GM20431 (cell line): Measurements from ENCODE around the gene CFAP97D1.
"Not testable (repeated sequence)": the region's sequence is repeated elsewhere in the genome, so short reads cannot be mapped to it uniquely, and the experiment has no call there.

Source experiments
- in situ Hi-C: fragments of 300-500 bp; cut with MseI, MboI; formaldehyde crosslinking; loops from one replicate; pipeline ENCODE4 v1.15.0; 2020; ENCODE audit warnings: low sequenced_read_pairs; ENCODE audit not compliant: unreplicated experiment

CFAP97D1 gene

DNA sequence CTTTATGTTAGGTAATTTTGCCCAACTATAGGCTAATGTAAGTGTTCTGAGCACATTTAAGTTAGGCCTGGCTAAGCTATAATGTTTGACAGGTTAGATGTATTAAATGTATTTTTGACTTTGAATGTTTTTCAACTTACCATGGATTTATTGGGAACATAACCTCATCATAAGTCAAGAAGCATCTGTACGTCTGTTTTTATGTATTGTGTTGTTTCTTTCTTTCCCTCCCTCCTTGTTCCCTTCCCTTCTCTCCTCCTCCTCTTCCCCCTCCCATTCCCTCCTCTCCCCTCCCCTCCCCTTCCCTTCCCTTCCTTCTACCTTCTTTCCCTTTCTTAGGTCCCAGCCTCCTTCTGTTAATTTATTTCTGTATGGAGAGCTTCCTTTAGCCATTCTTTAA is 9.2 kb downstream of the CFAP97D1 start:
- in situ Hi-C loops = no loop called here

DNA sequence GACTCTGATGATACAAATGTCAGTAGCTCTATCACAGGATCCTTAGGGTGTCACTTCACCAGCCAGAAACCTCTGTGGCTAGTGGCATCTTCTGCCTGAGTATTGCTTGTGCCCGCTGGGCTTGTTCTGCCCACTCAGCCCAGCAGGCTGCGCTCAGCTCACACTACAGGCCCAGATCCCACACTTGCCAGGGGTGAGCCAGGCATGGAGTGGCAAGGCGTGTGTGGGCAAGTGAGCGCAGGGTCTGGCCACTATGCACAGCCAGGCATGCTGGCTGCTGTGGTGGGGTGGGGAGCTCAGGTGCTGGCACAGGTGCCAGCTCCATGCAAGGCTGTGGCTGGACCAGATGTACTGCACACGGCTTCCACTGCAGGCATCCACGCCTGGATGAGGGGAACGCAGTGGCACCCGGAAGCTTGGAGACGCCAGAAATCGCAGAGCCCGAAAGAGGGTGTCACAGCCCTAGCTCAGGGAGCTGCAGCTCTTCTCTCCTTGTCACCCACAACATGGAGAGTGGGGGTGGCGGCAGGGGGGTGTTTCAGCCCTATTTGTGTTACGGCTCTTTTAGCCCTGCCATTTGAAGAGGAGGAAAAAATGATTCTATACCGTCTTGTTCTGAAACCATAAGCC is 10.2 kb downstream of the CFAP97D1 start:
- in situ Hi-C loops = no loop called here

DNA sequence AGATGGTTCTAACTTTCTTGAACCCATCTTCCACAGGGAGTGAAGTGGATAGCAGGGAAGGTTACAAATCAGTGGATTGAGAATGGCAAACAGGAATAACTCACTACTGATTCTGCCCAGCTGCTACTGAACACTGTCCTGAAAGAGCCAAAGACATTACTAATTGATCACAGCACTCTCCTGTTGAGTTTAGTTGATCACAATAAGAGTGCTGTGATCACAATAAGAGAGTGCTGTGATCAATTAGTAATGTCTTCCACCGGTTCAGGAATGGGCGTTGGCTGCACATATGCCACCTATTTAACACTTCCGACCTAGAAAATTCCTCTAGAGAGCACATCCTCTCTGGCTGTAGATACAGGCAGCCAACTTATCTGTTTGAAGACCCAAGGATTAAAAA is 11.4 kb downstream of the CFAP97D1 start:
- in situ Hi-C loops = no loop called here

DNA sequence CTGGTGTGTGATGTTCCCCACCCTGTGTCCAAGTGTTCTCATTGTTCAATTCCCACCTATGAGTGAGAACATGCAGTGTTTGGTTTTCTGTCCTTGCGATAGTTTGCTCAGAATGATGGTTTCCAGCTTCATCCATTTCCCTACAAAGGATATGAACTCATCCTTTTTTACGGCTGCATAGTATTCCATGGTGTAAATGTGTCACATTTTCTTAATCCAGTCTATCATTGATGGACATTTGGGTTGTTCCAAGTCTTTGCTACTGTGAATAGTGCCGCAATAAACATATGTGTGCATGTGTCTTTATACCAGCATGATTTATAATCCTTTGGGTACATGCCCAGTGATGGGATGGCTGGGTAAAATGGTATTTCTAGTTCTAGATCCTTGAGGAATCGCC is 12.4 kb downstream of the CFAP97D1 start:
- in situ Hi-C loops = not testable (repeated sequence)

DNA sequence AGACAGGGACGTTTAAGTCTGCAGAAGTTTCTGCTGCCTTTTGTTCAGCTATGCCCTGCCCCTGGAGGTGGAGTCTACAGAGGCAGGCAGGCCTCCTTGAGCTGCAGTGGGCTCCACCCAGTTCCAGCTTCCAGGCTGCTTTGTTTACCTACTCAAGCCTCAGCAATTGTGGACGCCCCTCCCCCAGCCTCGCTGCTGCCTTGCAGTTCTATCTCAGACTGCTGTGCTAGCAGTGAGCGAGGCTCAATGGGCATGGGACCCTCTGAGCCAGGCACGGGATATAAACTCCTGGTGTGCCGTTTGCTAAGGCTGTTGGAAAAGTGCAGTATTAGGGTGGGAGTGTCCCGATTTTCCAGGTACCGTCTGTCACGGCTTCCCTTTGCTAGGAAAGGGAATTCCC is 17.8 kb downstream of the CFAP97D1 start:
- in situ Hi-C loops = not testable (repeated sequence)

DNA sequence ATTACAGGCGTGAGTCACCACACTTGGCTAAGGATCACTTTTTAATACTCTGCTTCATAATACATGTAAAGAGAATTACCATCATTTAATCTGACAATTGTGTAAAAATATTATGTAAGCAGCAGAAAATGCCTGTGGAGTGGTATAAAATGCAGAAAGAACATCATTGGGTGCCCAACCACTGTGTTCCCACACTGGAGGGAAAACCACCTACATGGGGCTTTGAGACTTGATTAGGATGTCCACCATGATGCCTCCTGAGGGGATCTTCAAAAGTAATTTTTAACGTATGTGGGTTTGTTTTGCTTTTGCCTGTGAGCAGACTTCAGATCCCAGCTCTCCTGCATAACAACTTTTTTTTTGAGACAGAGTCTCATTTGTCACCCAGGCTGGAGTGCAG is 18.8 kb downstream of the CFAP97D1 start:
- in situ Hi-C loops = no loop called here

DNA sequence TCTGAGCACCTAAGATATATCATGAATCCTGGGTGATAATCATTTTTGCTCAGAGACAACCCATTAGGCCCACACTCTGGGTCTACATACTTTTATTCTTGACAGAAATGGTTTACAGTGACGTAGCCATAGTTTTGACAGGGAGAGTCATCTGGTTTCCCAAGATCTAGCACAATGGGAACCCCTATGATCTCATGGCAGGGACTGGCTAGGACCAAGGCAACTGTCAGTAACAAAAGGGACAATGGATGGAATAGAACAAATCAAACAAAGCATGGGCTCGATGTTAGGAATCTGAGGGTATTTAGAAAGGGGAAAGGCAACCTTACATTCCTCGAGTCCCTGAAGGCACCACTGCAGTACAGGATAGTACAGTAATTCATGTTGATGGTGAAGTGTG is 20.5 kb downstream of the CFAP97D1 start:
- in situ Hi-C loops = no loop called here

DNA sequence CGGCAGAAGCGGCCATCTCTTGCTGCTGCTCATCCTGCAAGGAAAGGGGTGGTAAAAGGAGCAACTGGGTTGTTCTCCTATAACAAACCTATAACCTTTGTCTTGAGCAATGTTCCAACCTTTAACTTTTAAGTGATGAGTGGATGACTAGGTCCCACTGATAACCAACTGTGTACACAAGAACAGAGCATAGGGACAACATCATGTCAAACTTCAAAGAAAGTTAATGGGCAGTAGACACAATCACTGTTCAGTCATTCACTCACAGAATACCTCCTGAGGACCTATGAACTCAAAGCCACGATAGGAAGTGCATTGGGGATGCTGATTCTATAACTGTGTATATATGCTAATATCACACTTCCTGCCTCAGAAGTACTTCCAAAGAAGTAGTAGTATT is 21.6 kb downstream of the CFAP97D1 start:
- in situ Hi-C loops = no loop called here

DNA sequence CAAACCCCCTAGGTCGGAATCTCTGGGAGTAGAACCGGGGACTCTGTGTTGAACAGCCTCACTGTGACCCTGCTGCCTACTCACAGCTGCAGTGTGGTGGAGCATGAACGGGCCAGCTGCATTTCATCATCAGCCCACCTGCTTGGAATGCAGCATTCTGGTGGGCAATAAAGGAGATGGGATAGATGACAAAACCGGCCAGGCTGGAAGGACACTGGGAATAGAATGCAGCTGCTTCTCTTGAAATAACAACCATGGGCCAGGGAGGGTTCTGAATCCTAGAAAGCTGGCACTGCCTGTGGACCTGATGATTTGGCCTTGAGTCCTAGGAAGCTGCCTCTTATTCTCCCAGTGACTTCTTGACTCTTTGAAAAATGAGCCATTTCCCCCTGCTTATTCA is 23.5 kb downstream of the CFAP97D1 start:
- in situ Hi-C loops = no loop called here

DNA sequence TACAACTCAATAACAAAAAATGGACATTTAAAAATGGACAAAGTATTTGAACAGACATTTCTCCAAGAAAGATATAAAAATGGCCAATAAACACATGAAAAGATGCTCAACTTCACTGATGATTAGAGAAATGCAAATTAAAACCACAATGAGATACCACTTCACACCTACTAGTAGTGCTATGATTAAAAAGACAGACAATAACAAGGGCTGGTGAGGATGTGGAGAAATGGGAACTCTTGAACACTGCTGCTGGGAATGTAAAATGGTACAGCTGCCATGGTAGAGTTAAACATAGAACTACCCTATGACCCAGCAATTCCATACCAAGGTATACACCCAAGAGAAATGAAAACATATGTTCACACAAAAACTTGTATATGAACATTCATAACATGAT is 24.9 kb downstream of the CFAP97D1 start:
- in situ Hi-C loops = no loop called here

DNA sequence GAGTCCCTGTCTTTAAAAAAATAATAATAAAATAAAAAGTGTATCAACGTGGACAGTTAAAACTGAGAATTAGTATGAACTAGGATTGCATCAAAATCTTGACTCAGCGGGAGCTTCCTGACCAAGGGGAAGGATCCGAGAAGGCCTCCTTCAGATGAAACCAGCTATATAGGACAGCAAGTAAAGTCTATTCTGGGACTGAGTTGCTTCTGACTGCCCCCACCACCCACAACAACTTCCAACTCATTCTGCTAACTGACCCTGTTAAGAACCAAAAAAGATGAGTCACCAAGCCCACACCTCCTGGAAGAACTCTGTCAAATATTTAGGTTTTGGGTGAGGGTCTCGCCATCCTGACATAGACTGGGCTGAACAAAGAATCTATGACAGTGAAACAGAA is 27.8 kb downstream of the CFAP97D1 start:
- in situ Hi-C loops = no loop called here

DNA sequence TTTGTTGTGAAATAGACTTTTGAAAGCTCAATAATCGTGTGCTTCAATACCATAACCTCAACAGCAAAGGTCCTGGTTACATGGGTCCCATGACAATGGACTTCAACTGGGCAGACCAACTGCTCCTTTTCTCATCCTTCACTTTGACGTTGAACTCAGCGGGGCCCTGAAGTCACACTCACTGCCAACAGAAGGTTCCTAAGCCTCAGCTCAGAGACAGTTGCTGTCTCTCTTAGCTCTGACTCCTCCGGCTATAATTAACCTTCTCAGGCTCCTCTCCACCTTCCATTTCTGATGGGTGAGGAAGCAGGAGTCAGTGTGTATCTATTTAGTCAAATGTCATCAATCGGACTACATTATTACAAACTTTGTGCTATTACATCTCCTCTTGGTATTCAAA is 28.9 kb downstream of the CFAP97D1 start:
- in situ Hi-C loops = no loop called here

DNA sequence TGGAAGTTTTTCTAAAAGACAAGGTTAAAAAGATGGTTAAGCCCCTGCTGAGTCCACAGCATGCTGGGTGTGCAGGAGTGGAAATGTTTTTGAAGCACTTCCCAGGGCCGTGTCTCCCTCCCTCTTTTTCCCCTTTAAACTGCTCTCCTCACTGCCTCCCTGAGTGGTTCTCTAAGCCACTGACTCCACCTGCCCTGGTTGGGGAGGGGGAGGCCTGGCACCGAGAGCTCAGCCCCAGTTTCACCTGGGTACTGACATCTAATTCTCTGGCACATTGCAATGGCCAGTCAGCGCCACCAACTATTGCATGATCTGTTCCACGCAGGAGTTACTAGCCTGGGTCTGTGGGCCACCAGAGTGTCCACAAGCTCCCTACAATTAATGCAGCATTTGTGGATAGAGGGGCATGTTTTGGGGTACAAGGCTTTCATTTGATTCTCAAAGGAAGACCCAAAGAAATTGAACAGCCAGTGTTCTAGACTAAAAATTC is 30.0 kb downstream of the CFAP97D1 start:
- in situ Hi-C loops = no loop called here

DNA sequence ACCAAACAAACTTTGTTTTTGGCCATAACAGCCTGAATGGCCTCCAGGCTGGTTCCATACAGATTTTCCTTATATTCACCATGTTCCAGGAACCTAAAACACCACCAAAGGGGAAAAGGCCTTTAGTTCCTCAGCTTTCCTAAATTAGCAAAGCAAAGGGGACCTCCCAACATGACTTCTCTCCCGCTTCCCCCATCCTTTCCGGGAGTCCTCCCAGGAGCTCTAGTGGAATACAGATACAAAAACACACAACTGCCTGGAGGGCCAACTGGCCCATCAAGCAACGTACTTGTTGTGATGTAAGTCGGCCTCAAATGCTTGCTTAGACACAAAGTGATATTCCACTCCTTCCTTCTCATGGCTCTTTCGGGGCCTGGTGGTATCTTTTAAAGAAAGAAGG is 30.6 kb downstream of the CFAP97D1 start:
- in situ Hi-C loops = no loop called here

DNA sequence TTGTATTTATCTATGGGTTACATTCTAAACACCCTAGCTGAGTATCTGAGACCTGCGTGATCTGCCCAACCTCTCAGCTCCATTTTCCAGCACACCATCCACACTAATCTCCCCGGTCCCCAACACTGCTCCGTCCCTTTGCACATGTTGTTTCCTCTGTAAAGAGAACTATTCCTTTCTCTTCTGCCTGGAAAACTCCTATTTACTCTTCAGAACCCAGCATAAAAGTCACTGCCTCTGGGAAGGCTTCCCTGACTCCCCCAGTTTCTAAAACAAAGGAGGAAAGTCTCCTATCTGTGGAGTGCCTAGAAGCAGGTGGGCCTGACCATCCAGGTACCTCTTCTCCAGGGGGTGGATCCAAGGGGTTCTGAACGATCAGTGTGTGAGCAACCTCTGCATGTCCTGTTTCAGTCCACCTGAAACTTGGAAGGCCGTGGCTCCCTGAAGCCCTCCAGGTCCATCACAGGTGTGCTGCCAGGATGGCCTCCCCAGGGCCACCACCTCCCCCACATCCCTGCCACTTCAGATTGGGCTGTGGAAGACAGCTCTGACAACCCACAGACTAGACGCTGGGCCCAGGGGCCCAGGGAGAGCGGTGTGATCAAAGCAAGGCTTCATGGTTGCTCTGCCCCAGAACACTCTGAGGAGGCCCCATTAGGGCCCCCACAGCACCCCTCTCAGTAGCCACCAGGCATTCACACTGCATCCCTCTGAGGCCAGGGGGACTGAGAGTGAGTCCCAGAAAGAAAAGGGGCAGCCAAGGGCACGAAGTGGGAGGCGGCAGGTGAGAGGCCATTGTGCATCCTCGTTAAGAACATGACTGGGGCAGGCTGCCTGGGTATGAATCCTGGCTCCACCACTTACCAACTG is 32.4 kb downstream of the CFAP97D1 start:
- in situ Hi-C loops = no loop called here

DNA sequence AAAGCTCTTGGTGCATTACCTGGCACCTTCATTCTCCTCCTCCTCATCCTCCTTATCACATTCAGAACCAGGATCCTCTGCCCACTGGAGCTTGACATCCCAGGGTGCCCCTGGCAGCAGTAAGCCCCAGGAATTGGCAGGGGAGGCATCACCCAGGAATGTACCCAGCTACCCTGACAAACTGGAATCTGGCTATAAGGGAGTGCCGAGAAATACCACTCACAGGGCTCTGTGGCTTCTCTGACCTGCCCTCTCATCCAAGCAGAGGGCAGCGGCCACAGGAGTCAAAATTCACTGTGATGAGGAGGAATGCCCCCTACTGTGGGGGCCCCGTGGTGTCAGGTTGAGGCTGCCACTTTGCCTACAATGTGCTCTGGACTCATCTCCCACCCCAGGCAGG is 33.2 kb downstream of the CFAP97D1 start:
- in situ Hi-C loops = no loop called here

DNA sequence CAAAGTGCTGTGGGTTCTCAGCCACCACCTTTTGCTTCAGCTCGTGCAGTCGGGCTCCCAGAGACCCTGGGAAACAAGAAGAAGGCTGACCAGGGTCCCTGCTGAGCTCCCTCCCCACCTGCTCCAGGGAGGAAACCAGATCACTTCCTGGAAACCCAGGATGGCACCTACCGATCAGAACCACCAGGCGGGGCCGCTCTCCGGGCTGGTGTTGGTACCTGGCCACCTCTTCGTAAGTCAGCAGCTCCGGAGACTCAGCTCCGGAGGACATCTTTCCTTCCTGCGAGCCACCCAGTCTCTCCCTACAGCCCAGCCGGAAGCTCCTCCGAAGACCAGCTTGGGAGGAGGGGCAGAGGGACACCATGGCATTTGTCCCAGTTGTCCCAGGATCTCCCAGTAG is 33.8 kb downstream of the CFAP97D1 start:
- in situ Hi-C loops = no loop called here

DNA sequence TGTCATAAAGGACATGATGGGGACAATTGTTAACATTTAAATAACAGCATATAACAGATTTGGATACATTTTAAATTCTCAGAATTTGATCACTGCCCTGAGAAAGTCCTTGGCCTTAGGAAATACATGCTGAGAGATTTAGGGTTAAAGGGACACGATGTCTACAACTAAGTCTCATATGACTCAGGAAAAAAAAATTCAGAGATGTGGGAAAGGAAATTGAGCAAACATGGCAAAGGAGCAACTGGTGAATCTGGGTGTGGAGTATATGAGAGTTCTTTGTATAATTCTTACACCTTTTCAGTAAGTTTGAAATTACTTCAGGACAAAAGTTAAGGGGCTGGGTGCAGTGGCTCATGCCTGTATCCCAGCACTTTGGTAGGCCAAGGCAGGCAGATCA is 34.5 kb downstream of the CFAP97D1 start:
- in situ Hi-C loops = no loop called here

DNA sequence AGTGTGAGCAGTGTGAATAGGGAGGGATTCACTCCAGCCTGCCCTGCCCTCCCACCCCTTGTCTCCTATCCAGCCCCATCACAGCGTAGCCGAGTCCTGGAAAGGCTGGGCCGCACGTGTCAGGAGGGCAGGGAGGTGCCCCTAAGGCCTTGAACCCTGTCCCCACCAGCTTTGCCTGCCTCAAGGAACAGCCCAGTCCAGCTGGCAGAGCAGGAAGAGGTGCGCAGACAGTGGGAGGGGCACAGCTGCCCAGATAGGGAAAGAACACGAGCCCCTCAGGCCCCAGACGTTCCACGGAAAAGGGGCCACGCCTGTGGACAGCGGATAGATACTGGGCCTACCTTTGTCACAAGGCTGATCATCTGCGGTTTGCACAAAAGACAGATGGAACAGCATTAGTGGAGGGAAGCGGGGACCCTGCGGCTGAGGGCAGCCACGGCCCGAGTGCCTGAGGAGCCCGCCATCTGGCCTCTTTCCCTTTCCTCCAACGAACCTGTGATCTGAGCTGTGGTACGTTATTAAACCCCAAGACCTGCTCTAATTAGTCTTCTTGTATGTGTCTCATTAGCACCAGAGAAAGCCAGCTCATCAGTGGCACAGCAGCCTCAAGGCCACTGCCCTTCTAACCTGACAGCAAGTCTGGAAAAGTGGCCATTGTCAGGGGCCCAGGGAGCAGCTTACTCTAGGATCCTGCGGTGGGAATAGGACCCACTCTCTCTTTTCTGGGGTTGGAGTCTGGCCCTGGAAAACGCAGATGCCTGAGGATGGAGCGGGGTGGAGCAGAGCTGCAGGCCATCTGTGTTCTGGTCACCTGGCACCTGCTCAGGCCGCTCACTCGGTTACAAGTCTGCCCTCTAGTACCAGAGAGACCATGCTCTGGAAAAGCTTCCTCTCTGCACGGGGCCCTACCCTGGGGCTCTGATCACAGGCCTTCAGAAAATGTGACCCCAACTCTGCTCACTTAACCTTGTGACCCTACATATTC is 36.4 kb downstream of the CFAP97D1 start:
- in situ Hi-C loops = no loop called here

DNA sequence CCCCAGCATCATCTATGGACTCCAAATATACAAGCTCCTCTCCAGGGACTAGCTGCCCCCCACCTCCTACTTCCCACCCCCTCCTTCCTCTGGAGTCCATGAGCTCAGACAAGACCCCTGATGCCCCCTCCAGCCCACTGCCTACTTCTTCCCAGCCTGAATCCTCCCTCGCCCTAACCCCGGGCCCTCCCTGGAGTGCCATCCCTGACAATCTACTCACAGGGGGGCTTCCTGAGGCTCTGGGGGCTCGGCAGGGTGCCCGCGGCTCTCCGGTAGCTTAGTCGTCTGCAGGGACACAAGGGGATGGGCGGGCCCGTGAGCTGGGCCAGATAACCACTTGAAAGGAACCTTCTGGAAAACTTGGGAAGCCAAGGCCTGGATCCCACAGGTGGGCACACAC is 37.6 kb downstream of the CFAP97D1 start:
- in situ Hi-C loops = no loop called here
